PC-3 (cell line): ENCODE data around the gene MYB.

Experiments used
- CTCF ChIP-seq: fragments of 300-600 bp; sonication (generic); conservative IDR thresholded peaks from 2 replicates; pipeline ENCODE4 v1.5.1; 2017; ENCODE audit warnings: antibody characterized with exemption, low read depth, mild to moderate bottlenecking, low read length
- EZH2phosphoT487 ChIP-seq: fragments of 300-600 bp; sonication (generic); IDR thresholded peaks from 2 replicates; pipeline ENCODE4 v1.6.1; 2018; ENCODE audit warnings: mild to moderate bottlenecking, antibody characterized with exemption, low read length, borderline replicate concordance

- TF ChIP-seq EZH2phosphoT487 (no peak), CTCF (no peak)
Observed at GRCh38 chr6:135213616-135214015, 32.5 kb downstream of the MYB start.
